ENCODE results near the gene ADRB1.

- TF ChIP-seq CTCF (IDR thresholded peaks at IDR 0.05) (no peak), POLR2A (IDR thresholded peaks at IDR 0.05) (no peak)
Observed at GRCh38 chr10:114026189-114027040, 17.3 kb upstream of the ADRB1 start.
